ENCODE data around the gene LRRD1. TPM values are rescaled to one million over a fixed set of nuclear protein-coding genes. Genes with fewer than 3 reads are reported as not detected.

LRRD1 gene
- total and polyA plus RNA-seq, 9 of the 15 experiments (the other 6 are each of a cell fraction or from before 2014, with no cell fraction given): 0.07 to 0.15 TPM; not detected in 7

GRCh38 chr7:92133737-92134270, 45.1 kb downstream of the LRRD1 start (continued):
- TF ChIP-seq CCNT2 (IDR thresholded peaks at IDR 0.05; ENCODE audit: borderline replicate concordance, extremely low read depth, insufficient read length, low read depth, low read length): peak; percentile 47
- TF ChIP-seq NR4A1 (CRISPR knock-in tag; IDR thresholded peaks at IDR 0.05): peak; percentile 38; the same call in 1 of the 2 replicates
- no peak for TF ChIP-seq NR4A1 (tag; IDR thresholded peaks at IDR 0.05)
- peak; percentile 75; the same call in 1 of the 2 replicates for TF ChIP-seq TOE1 (IDR thresholded peaks at IDR 0.05; ENCODE audit: borderline replicate concordance)
- 0 out of 2 replicates have a peak, but pooled peaks have one; percentile 55 for TF ChIP-seq TOE1 (CRISPR knock-in tag; IDR thresholded peaks at IDR 0.05; ENCODE audit: borderline replicate concordance, low read depth)
- TF ChIP-seq RCOR1 (IDR thresholded peaks at IDR 0.05; ENCODE audit: borderline replicate concordance in 1 of 2, low read depth in 2 of 2, low read length in 2 of 2): peak; percentile 52 to 91; a peak in 2 of 4 replicates
- no peak for TF ChIP-seq SREBF1 (IDR thresholded peaks at IDR 0.05; ENCODE audit: borderline replicate concordance, low read depth, low read length)
- no peak for TF ChIP-seq SLC30A9 (CRISPR knock-in tag; IDR thresholded peaks at IDR 0.05)
- TF ChIP-seq, protein P1, sequence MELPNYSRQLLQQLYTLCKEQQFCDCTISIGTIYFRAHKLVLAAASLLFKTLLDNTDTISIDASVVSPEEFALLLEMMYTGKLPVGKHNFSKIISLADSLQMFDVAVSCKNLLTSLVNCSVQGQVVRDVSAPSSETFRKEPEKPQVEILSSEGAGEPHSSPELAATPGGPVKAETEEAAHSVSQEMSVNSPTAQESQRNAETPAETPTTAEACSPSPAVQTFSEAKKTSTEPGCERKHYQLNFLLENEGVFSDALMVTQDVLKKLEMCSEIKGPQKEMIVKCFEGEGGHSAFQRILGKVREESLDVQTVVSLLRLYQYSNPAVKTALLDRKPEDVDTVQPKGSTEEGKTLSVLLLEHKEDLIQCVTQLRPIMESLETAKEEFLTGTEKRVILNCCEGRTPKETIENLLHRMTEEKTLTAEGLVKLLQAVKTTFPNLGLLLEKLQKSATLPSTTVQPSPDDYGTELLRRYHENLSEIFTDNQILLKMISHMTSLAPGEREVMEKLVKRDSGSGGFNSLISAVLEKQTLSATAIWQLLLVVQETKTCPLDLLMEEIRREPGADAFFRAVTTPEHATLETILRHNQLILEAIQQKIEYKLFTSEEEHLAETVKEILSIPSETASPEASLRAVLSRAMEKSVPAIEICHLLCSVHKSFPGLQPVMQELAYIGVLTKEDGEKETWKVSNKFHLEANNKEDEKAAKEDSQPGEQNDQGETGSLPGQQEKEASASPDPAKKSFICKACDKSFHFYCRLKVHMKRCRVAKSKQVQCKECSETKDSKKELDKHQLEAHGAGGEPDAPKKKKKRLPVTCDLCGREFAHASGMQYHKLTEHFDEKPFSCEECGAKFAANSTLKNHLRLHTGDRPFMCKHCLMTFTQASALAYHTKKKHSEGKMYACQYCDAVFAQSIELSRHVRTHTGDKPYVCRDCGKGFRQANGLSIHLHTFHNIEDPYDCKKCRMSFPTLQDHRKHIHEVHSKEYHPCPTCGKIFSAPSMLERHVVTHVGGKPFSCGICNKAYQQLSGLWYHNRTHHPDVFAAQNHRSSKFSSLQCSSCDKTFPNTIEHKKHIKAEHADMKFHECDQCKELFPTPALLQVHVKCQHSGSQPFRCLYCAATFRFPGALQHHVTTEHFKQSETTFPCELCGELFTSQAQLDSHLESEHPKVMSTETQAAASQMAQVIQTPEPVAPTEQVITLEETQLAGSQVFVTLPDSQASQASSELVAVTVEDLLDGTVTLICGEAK (IDR thresholded peaks at IDR 0.05): no peak
- TF ChIP-seq, protein P1 (CRISPR knock-in tag; IDR thresholded peaks at IDR 0.05): no peak
- 0 out of 2 replicates have a peak, but pooled peaks have one; percentile 10 for TF ChIP-seq SMARCA4 (IDR thresholded peaks at IDR 0.05)
- peak; percentile 28; the same call in 1 of the 2 replicates for TF ChIP-seq SMARCC2 (IDR thresholded peaks at IDR 0.05; ENCODE audit: low read depth)
- TF ChIP-seq, protein P2, sequence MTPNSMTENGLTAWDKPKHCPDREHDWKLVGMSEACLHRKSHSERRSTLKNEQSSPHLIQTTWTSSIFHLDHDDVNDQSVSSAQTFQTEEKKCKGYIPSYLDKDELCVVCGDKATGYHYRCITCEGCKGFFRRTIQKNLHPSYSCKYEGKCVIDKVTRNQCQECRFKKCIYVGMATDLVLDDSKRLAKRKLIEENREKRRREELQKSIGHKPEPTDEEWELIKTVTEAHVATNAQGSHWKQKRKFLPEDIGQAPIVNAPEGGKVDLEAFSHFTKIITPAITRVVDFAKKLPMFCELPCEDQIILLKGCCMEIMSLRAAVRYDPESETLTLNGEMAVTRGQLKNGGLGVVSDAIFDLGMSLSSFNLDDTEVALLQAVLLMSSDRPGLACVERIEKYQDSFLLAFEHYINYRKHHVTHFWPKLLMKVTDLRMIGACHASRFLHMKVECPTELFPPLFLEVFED (CRISPR knock-in tag; conservative IDR thresholded peaks at IDR 0.05): peak; percentile 86; the same call in 1 of the 2 replicates
- peak; percentile 24 for TF ChIP-seq RBM22 (IDR thresholded peaks at IDR 0.05; ENCODE audit: low read depth, low read length, poor library complexity, severe bottlenecking)
- no peak for TF ChIP-seq ASH1L (IDR thresholded peaks at IDR 0.05; ENCODE audit: borderline replicate concordance, low read depth, partially characterized antibody)
- TF ChIP-seq, protein P3, sequence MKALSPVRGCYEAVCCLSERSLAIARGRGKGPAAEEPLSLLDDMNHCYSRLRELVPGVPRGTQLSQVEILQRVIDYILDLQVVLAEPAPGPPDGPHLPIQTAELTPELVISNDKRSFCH (CRISPR knock-in tag; IDR thresholded peaks at IDR 0.05): no peak
- TF ChIP-seq, protein P3 (tag; IDR thresholded peaks at IDR 0.05): 0 out of 2 replicates have a peak, but pooled peaks have one; percentile 52

All from K562 (cell line).